SK-N-DZ (cell line): ENCODE measurements around the gene HAO2.

Experiments used
- DNase-seq: peaks from one replicate; pipeline ENCODE4 v3.0.0-alpha.2; 2015; ENCODE audit warnings: low spot score

Gene HAO2

GRCh38 chr1:119380304-119380703, 11.7 kb downstream of the HAO2 start:
- no peak for DNase-seq

GRCh38 chr1:119380983-119381662, 12.5 kb downstream of the HAO2 start:
- no peak for DNase-seq

GRCh38 chr1:119384591-119384990, 16.0 kb downstream of the HAO2 start:
- DNase-seq: no peak

- DNase-seq: no peak
Measured at GRCh38 chr1:119385650-119386049, 17.1 kb downstream of the HAO2 start.

- no peak for DNase-seq
Measured at GRCh38 chr1:119387858-119388257, 19.3 kb downstream of the HAO2 start.

GRCh38 chr1:119388450-119388849, 19.9 kb downstream of the HAO2 start:
- DNase-seq: no peak

GRCh38 chr1:119390526-119390925, 21.9 kb downstream of the HAO2 start:
- no peak for DNase-seq

- DNase-seq: no peak
Measured at GRCh38 chr1:119391749-119392148, 23.2 kb downstream of the HAO2 start.

GRCh38 chr1:119394085-119394484, 25.5 kb downstream of the HAO2 start:
- DNase-seq: no peak

- no peak for DNase-seq
Measured at GRCh38 chr1:119396982-119397381, 28.4 kb downstream of the HAO2 start.

GRCh38 chr1:119397986-119398385, 29.4 kb downstream of the HAO2 start:
- DNase-seq: no peak

- no peak for DNase-seq
Measured at GRCh38 chr1:119404736-119405135, 36.2 kb downstream of the HAO2 start.

- DNase-seq: no peak
Measured at GRCh38 chr1:119409731-119410130, 41.1 kb downstream of the HAO2 start.

GRCh38 chr1:119410961-119411360, 42.4 kb downstream of the HAO2 start:
- DNase-seq: no peak

- DNase-seq: no peak
Measured at GRCh38 chr1:119414950-119415349, 46.4 kb downstream of the HAO2 start, which contains the start of gene HSD3B2. Gene HSD3B2 (plus strand): TSS chr1:119415150. CDS start chr1:119415420, 270 bp downstream.

- DNase-seq: no peak
Measured at GRCh38 chr1:119416006-119416640, 47.5 kb downstream of the HAO2 start.

- no peak for DNase-seq
Measured at GRCh38 chr1:119419109-119419508, 50.5 kb downstream of the HAO2 start.

GRCh38 chr1:119420638-119421037, 52.1 kb downstream of the HAO2 start:
- DNase-seq: no peak

GRCh38 chr1:119422631-119423030, 54.0 kb downstream of the HAO2 start:
- no peak for DNase-seq

GRCh38 chr1:119428991-119429390, 60.4 kb downstream of the HAO2 start:
- no peak for DNase-seq

- DNase-seq: no peak
Measured at GRCh38 chr1:119429687-119430086, 61.1 kb downstream of the HAO2 start.

GRCh38 chr1:119430486-119430885, 61.9 kb downstream of the HAO2 start:
- DNase-seq: no peak

- no peak for DNase-seq
Measured at GRCh38 chr1:119431836-119432235, 63.3 kb downstream of the HAO2 start.
